Neutrophil (primary cell): ENCODE measurements around the gene DRAXIN.

ENCODE experiments used
- H3K27ac ChIP-seq: fragments of 200-600 bp; sonication (generic); 2 replicates; pipeline ENCODE4 v1.5.1; 2016; ENCODE audit warnings: mild to moderate bottlenecking, moderate library complexity
- H3K27me3 ChIP-seq: fragments of 200-600 bp; sonication (generic); 2 replicates; pipeline ENCODE4 v1.6.0; 2016; ENCODE audit warnings: mild to moderate bottlenecking
- H3K36me3 ChIP-seq: fragments of 200-600 bp; sonication (generic); 2 replicates; pipeline ENCODE4 v1.5.1; 2017
- H3K4me1 ChIP-seq, 2 experiments: fragments of 200-600 bp in 1 of 2; sonication (generic) in 1 of 2; 1 replicate in 1 of 2; 2 replicates in 1 of 2; pipeline versions ENCODE4 v1.5.1 to v1.6.1; 2013 to 2016; ENCODE audit warnings: low read depth in 1 of 2, low read length in 1 of 2, mild to moderate bottlenecking in 1 of 2, moderate library complexity in 1 of 2; ENCODE audit not compliant: control insufficient read depth in 1 of 2, insufficient read depth in 1 of 2
- H3K4me3 ChIP-seq, 2 experiments: fragments of 200-600 bp in 1 of 2; sonication (generic) in 1 of 2; 1 replicate in 1 of 2; 2 replicates in 1 of 2; pipeline ENCODE4 v1.5.1; 2013 to 2016; ENCODE audit warnings: low read depth in 1 of 2, low read length in 1 of 2, mild to moderate bottlenecking in 1 of 2, moderate library complexity in 1 of 2
- H3K9me3 ChIP-seq: fragments of 200-600 bp; sonication (generic); 2 replicates; pipeline ENCODE4 v1.5.1; 2016
- TF ChIP-seq, protein P1 (sequence below): fragments of 200-600 bp; sonication (generic); IDR thresholded peaks from 2 replicates; pipeline ENCODE4 v1.5.1; 2016; ENCODE audit warnings: antibody characterized with exemption

Gene DRAXIN

DNA sequence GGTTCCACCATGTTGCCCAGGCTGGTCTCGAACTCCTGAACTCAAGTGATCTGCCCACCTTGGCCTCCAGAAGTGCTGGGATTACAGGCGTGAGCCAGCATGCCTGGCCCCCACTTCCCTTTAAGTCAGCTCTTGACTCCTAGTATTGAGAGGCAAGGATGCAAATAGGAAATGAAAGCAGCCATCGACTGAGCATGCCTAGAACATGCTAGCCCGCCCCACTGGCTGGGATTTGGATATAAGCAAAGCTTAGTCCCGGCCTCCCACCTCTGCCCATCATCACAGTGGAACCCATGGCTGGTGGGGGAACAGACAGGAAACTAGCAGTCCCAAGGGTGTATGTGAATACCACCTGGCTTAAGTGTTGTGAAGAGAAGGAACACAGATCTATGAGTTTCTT lies 80.9 kb downstream of the DRAXIN start:
- Histone ChIP-seq H3K4me1 (no peaks in the 10 kb centered on the region), H3K9me3 (no peaks in the 10 kb centered on the region), H3K27me3 (peaks cover 3% of the 10 kb centered on the region), H3K4me3 (no peak overlapping the region), H3K36me3 (no peaks in the 10 kb centered on the region), H3K27ac (no peak overlapping the region)
- TF ChIP-seq, protein P1, sequence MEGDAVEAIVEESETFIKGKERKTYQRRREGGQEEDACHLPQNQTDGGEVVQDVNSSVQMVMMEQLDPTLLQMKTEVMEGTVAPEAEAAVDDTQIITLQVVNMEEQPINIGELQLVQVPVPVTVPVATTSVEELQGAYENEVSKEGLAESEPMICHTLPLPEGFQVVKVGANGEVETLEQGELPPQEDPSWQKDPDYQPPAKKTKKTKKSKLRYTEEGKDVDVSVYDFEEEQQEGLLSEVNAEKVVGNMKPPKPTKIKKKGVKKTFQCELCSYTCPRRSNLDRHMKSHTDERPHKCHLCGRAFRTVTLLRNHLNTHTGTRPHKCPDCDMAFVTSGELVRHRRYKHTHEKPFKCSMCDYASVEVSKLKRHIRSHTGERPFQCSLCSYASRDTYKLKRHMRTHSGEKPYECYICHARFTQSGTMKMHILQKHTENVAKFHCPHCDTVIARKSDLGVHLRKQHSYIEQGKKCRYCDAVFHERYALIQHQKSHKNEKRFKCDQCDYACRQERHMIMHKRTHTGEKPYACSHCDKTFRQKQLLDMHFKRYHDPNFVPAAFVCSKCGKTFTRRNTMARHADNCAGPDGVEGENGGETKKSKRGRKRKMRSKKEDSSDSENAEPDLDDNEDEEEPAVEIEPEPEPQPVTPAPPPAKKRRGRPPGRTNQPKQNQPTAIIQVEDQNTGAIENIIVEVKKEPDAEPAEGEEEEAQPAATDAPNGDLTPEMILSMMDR, result no peak

DNA sequence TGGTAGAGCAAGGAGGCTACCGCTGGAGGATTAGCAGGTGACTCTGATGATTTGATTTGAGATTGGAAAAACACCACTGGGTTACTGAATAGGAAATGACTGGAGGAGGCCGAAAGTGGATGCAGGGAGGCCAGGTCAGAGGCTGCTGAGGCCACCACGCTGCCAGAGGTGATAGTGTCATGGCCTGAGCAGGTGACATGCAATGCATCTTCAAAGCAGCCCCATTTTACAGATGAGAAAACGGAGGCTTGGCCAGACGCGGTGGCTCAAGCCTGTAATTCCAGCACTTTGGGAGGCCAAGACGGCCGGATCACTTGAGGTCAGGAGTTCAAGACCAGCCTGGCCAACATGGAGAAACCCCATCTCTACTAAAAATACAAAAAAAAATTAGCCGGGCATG lies 83.2 kb downstream of the DRAXIN start:
- no peaks in the 10 kb centered on the region for H3K4me1 ChIP-seq
- no peaks in the 10 kb centered on the region for H3K27me3 ChIP-seq
- no peaks in the 10 kb centered on the region for H3K36me3 ChIP-seq
- H3K4me3 ChIP-seq, result no peak overlapping the region
- H3K9me3 ChIP-seq, result no peaks in the 10 kb centered on the region
- TF ChIP-seq, protein P1, result no peak
- no peak overlapping the region for H3K27ac ChIP-seq
